ENCODE measurements around the gene PGR. TPM values are rescaled to one million over a fixed set of nuclear protein-coding genes. Genes with fewer than 3 reads are reported as not detected.

PGR gene
- total RNA-seq, 3 donors from 2014 or later (not counting 1 experiment from before 2014, with no cell fraction given): not detected

- H3K9me3 ChIP-seq (ENCODE audit: control insufficient read depth, insufficient read depth, low read length): no peaks in the 10 kb centered on the region
- H3K4me3 ChIP-seq (ENCODE audit: low read length): no peak overlapping the region
- H3K9me3 Mint-ChIP-seq: peaks cover 8 to 10% of the 10 kb centered on the region in 2 donors
- no peaks in the 10 kb centered on the region for H3K27me3 Mint-ChIP-seq (ENCODE audit: low read depth in 2 of 2)
- H3K27me3 ChIP-seq (ENCODE audit: control insufficient read depth, insufficient read depth, low read length): no peaks in the 10 kb centered on the region
- H3K4me1 ChIP-seq (ENCODE audit: control insufficient read depth, insufficient read depth, low read length): no peaks in the 10 kb centered on the region
- no peak for ATAC-seq
- no peaks in the 10 kb centered on the region for H3K4me1 Mint-ChIP-seq
- H3K4me3 Mint-ChIP-seq: no peak overlapping the region
- intact Hi-C loops (cut with micrococcal nuclease): no loop called here
- no peaks in the 10 kb centered on the region for H3K36me3 Mint-ChIP-seq
- no peaks in the 10 kb centered on the region for H3K36me3 ChIP-seq (ENCODE audit: control insufficient read depth, insufficient read depth, low read length)
- WGBS (ENCODE audit: insufficient coverage): 59% methylated on average over 4 of the region's 4 CpGs
- no peak for TF ChIP-seq CTCF (IDR thresholded peaks at IDR 0.05)
- no peak overlapping the region for H3K27ac ChIP-seq (ENCODE audit: low read length)
- H3K27ac Mint-ChIP-seq: no peak overlapping the region
- no peak for DNase-seq
Measured at GRCh38 chr11:101034076-101034475, 95.5 kb downstream of the PGR start.

GRCh38 chr11:101032991-101033390 lies 96.6 kb downstream of the PGR start:
- DNase-seq (no peak), ATAC-seq (no peak)
- Mint-ChIP-seq H3K27me3 (ENCODE audit: low read depth in 2 of 2) (no peaks in the 10 kb centered on the region), H3K9me3 (peaks cover 8 to 10% of the 10 kb centered on the region in 2 donors), H3K36me3 (no peaks in the 10 kb centered on the region), H3K4me3 (no peak overlapping the region), H3K27ac (no peak overlapping the region), H3K4me1 (no peaks in the 10 kb centered on the region)
- no peaks in the 10 kb centered on the region for H3K27me3 ChIP-seq (ENCODE audit: control insufficient read depth, insufficient read depth, low read length)
- no peak overlapping the region for H3K27ac ChIP-seq (ENCODE audit: low read length)
- no peaks in the 10 kb centered on the region for H3K9me3 ChIP-seq (ENCODE audit: control insufficient read depth, insufficient read depth, low read length)
- TF ChIP-seq CTCF (IDR thresholded peaks at IDR 0.05): no peak
- no peak overlapping the region for H3K4me3 ChIP-seq (ENCODE audit: low read length)
- H3K36me3 ChIP-seq (ENCODE audit: control insufficient read depth, insufficient read depth, low read length): no peaks in the 10 kb centered on the region
- H3K4me1 ChIP-seq (ENCODE audit: control insufficient read depth, insufficient read depth, low read length): no peaks in the 10 kb centered on the region
- intact Hi-C loops (cut with micrococcal nuclease): no loop called here

- no peaks in the 10 kb centered on the region for H3K36me3 ChIP-seq (ENCODE audit: control insufficient read depth, insufficient read depth, low read length)
- Mint-ChIP-seq H3K27ac (no peak overlapping the region), H3K4me3 (no peak overlapping the region), H3K4me1 (no peaks in the 10 kb centered on the region), H3K36me3 (no peaks in the 10 kb centered on the region), H3K9me3 (peaks cover 5 to 8% of the 10 kb centered on the region in 2 donors), H3K27me3 (ENCODE audit: low read depth in 2 of 2) (no peaks in the 10 kb centered on the region)
- H3K27ac ChIP-seq (ENCODE audit: low read length): no peak overlapping the region
- intact Hi-C loops (cut with micrococcal nuclease): no loop called here
- no peaks in the 10 kb centered on the region for H3K9me3 ChIP-seq (ENCODE audit: control insufficient read depth, insufficient read depth, low read length)
- DNase-seq (no peak), ATAC-seq (no peak)
- no peaks in the 10 kb centered on the region for H3K4me1 ChIP-seq (ENCODE audit: control insufficient read depth, insufficient read depth, low read length)
- WGBS (ENCODE audit: insufficient coverage): 70% methylated on average over 2 of the region's 3 CpGs
- H3K4me3 ChIP-seq (ENCODE audit: low read length): no peak overlapping the region
- H3K27me3 ChIP-seq (ENCODE audit: control insufficient read depth, insufficient read depth, low read length): no peaks in the 10 kb centered on the region
- no peak for TF ChIP-seq CTCF (IDR thresholded peaks at IDR 0.05)
Measured at GRCh38 chr11:101031713-101032112, 97.9 kb downstream of the PGR start.

GRCh38 chr11:101030692-101031091 lies 98.9 kb downstream of the PGR start:
- 63% methylated on average over 1 of the region's 1 CpG for WGBS (ENCODE audit: insufficient coverage)
- ATAC-seq: no peak
- H3K36me3 Mint-ChIP-seq: no peaks in the 10 kb centered on the region
- Histone ChIP-seq H3K4me3 (ENCODE audit: low read length) (no peak overlapping the region), H3K4me1 (ENCODE audit: control insufficient read depth, insufficient read depth, low read length) (no peaks in the 10 kb centered on the region), H3K27me3 (ENCODE audit: control insufficient read depth, insufficient read depth, low read length) (no peaks in the 10 kb centered on the region), H3K9me3 (ENCODE audit: control insufficient read depth, insufficient read depth, low read length) (no peaks in the 10 kb centered on the region), H3K27ac (ENCODE audit: low read length) (no peak overlapping the region), H3K36me3 (ENCODE audit: control insufficient read depth, insufficient read depth, low read length) (no peaks in the 10 kb centered on the region)
- H3K4me3 Mint-ChIP-seq: no peak overlapping the region
- no peaks in the 10 kb centered on the region for H3K27me3 Mint-ChIP-seq (ENCODE audit: low read depth in 2 of 2)
- intact Hi-C loops (cut with micrococcal nuclease): no loop called here
- DNase-seq: no peak
- no peak overlapping the region for H3K27ac Mint-ChIP-seq
- H3K9me3 Mint-ChIP-seq: peaks cover 5 to 8% of the 10 kb centered on the region in 2 donors
- H3K4me1 Mint-ChIP-seq: no peaks in the 10 kb centered on the region
- no peak for TF ChIP-seq CTCF (IDR thresholded peaks at IDR 0.05)
